A172 (cell line): ENCODE measurements around the gene GPR75. TPM values are rescaled to one million over a fixed set of nuclear protein-coding genes. Genes with fewer than 3 reads are reported as not detected.
"Not testable (repeated sequence)": the region's sequence is repeated elsewhere in the genome, so short reads cannot be mapped to it uniquely, and the experiment has no call there.

ENCODE experiments used
- DNase-seq: peaks from one replicate; pipeline ENCODE4 v3.0.0-alpha.2; 2015; ENCODE audit warnings: low spot score
- total RNA-seq: library from RNA; depleted of rRNA; stranded (reverse); fragments of >200 nt; shearing (Covaris generic); gene quantifications from 2 replicates; pipeline ENCODE4 v1.2.3, GENCODE V29; 2014

GPR75 gene
- total RNA-seq, 1 experiment from 2014 or later: 0.81 TPM

DNA sequence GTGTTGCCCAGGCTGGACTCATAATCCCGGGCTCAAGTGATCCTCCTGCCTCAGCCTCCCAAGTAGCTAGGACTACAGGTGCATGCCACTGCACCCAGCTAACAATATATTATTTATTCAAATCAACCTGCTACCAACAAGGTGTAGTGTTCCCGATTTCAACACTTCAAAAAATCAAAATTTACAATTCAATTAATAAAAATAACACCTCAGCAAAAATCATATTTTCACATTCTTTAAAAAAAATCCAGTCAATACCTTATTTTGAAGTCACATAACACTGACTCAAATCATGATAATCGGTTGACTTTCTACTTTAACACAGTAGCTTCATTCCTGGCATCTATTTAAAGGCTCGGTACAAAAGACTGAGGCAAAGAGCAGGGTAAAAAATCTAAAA, 7.2 kb downstream of the GPR75 start:
- DNase-seq: no peak

DNA sequence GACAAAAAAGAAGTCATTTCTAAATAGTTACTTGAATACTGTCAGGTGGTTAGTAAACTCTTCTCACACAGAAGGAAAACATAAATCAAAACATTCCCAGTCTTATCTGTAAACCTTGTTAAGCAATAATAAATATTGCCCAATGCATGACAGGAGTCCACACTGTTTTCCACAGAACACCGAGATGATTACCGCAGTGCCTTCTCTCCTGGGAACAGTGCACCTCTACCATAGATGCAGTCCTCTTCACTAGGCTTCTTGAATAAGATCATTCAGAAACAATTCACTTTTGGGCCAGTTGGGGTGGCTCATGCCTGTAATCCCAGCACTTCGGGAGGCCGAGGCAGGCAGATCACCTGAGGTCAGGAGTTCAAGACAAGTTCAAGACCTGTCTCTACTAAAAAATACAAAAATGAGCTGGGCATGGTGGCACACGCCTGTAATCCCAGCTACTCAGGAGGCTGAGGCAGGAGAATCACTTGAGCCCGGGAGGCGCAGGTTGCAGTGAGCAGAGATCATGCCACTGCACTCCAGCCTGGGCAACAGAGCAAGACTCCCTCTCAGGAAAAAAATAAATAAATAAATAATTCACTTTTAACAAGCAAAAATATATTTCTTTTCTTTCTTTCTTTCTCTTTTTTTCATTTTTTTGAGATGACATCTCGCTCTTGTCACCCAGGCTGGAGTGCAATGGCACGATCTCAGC, 8.6 kb downstream of the GPR75 start:
- DNase-seq: not testable (repeated sequence)

DNA sequence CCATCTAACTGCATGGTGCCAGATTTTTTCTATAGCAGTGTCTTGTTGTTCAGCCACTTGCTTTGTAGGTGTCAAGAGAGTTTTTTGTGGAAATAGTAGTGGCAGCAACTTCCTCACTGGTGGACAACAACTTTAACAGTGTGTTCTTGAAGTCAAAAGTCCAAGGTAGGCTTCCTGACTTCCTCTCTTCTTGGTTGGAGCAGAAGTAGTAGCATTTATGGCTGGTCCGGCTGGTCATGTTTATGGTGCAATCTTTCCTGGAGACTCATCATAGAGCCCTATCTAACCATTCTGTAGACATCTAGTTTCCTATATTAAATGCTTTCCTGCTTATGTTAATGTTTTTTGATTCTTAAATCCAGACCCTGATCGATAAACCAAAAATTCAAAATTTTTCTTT, 11.7 kb downstream of the GPR75 start:
- no peak for DNase-seq

DNA sequence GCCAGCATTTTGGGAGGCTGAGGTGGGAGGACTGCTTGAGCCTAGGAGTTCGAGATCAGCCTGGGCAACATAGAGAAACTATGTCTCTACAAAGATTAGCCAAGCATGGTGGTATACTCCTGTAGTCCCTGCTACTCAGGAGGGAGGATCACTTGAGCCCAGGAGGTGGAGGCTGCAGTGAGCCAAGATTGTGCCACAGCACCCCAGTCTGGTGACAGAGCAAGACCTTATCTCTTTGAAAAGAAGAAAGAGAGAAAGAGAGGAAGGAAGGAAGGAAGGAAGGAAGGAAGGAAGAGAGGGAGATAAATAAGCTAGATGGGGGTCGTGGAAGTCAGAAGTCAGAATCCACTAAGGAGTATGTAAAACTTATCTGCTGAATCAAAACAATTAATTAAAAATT, 16.2 kb downstream of the GPR75 start:
- no peak for DNase-seq

DNA sequence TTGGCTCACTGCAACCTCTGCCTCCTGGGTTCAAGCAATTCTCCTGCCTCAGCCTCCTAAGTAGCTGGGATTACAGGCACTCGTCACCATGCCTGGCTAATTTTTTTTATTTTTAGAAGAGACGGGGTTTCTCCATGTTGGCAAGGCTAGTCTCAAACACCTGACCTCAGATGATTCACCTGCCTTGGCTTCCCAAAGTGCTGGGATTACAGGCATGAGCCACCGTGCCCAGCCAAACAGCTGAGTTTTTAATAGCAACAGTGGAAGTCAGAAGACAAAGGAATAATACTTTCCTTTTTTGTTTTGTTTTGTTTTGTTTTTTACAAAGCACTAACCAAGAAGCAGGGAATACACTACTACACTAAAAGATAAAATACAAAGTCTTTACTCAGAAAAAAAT, 16.9 kb downstream of the GPR75 start:
- no peak for DNase-seq

DNA sequence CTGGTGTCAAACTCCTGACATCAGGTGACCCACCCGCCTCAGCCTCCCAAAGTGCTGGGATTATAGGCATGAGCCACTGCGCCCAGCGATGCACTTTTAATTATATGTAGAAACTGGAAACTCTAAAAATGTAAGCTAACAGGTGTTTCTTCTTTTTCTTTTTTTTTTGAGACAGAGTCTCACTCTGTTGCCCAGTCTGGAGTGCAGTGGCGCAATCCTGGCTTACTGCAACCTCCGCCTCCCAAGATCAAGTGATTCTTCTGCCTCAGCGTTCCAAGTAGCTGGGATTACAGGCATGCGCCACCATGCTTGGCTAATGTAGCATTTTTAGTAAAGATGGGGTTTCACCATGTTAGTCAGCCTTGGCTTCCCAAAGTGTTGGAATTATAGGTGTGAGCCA, 18.1 kb downstream of the GPR75 start:
- DNase-seq: not testable (repeated sequence)

DNA sequence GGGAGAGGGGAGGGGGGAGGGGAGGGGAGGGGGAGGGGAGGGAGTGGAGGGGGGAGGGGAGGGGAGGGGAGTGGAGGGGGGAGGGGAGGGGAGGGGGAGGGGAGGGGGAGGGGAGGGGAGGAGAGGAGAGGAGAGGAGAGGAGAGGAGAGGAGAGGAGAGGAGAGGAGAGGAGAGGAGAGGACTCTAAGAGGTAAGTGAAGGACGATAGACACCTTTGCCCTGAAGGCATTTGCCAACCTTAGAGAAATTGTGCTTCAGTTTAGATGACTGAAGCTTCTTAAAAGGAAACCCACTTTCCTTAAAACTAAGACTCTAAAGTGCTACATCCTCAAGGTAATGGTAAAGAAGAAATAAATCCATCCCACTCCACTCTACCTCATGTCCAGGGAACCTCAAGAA, 19.2 kb downstream of the GPR75 start:
- DNase-seq: no peak

DNA sequence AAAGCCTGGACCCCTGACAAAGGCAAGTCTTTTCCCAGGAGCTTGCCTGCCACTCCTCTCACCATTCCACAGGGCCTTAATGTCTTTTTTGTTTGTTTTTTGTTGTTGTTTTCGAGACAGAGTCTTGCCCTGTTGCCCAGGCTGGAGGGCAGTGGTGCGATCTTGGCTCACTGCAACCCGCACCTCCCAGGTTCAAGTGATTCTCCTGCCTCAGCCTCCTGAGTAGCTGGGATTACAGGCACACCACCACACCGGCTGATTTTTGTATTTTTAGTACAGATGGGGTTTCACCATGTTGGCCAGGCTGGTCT, 29.8 kb downstream of the GPR75 start:
- DNase-seq: not testable (repeated sequence)

DNA sequence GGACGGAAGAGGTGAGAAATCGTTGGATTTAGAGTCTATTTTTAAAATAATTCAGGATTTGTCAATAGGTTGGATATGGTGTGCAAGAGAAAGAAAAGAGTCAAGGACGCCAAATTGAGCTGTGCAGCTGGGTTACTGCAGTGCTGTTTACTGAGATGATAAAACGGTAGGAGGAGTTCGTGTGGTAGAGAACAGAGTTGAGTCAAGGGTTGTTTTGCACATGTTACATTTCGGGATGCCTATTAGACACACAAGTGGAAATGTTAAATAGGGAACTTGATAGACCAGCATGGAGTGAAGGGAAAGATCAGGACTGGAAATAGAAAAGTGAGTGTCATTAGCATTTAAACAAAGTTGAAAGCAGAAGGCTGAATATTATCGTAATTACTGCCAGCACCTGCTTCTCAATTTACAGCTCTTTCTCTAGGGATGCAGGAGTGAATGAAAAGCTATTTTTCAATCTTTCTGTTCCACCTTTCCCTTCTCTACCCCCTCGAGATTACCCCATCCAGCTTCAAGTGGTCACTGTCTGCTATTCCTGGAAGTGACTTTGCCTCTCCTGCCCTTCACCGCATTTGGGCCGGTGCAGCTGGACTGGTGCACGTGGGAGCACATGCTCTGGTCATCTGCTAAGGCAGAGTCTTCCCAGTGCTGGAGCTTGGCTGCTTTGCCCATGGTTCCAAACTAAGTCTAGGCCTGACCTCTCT, 30.3 kb downstream of the GPR75 start:
- DNase-seq: no peak

DNA sequence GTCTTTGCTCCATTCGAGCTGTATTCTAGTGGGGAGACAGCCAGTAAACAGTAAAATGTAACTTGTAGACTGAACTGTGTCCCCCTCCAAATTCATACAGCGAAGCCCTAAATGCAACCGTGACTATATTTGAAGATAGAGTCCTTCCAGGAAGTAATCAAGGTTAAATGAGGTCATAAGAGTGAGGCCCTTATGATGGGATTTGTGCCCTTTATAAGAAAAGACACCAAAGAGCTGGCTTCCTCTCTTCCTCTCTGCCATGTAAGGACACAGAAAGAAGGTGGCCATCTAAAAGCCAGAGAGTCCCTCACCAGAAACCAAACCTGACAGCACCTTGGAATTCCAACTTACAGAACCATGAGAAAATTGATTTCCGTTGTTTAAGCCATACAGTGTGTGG, 31.4 kb downstream of the GPR75 start:
- no peak for DNase-seq

DNA sequence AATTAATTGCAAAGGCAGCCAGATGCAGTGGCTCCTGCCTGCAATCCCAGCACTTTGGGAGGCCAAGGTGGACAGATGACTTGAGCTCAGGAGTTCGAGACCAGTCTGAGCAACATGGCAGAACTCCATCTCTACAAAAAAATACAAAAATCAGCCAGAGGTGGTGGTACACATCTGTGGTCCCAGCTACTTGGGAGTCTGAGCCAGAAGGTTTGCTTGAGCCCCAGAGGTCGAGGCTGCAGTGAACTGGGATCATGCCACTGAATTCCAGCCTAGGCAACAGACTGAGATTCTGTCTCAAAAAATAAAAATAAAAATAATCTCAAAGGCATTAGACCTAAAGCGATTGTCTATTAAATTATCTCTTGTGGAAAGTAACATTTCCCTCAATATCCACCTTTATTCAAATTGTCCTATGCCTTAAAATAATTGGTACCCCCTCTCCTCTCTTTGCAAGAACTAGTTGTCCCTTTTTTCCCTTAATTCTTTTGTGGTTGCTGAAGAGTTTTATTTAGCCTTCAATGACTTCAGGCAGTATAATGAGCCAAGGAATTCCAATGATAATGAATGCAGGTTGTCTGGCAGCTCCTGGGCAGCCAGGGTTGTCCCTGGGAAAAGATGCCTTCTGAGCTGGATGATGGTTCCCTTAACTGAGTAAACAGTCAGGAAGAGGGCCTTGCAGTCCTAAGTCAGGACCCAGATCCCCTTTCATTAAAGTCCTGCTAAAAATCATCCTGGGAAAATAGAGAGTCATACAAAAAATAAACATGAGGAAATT, 32.2 kb downstream of the GPR75 start:
- no peak for DNase-seq

DNA sequence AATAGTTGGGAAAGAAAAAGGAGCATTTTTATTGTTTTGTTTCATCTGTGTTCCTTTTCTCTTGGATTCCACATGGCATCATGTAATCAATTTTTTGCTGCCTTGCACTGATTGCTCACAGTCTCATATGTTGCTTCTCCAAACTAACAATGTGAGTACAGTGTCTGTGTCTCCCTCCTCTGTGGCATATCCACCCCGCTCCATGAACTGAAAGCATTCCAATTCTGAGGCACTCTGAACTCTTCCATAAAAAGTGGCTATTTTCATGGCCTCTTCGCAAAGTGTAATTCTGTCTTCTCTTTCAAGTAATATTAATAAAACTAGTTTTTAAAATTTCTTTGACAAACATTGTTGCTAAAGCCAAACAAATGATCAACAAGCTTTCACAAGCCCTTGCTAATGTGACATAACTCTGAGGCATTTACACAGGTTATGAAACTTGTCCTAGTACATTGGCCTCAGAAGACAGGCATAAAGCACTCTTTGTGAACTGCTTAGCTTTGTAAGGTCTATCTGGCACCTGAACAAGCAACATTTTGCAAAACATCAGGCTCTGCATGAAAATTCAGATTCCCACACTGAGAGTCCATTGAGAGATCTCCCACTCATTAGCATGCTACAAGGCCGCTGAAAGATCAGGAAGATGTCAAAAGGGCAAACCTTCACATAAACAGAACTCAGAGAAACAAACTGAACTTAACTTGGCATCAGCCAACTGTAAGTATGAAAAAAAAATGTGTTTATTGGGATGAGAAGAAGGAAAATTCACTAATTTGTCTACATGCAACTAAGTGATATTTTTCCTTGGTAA, 33.0 kb downstream of the GPR75 start:
- DNase-seq: no peak

DNA sequence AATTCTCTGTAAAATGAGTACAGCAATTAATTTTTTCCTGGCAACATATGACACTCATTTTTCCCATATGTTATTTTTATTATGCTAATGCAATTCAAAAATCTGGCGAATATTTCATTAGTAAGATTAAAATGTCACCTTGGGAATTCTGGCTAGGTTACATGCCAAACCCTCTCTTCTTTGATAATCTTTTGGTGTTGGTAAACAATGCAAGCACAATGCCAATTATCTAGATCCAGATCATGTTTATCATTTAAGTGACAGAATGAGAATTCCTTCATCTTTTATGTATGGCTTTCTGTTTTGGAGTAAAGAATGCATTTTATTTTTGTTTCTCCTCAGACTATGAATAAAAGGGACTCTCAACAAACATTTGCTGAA, 33.7 kb downstream of the GPR75 start:
- DNase-seq: no peak

DNA sequence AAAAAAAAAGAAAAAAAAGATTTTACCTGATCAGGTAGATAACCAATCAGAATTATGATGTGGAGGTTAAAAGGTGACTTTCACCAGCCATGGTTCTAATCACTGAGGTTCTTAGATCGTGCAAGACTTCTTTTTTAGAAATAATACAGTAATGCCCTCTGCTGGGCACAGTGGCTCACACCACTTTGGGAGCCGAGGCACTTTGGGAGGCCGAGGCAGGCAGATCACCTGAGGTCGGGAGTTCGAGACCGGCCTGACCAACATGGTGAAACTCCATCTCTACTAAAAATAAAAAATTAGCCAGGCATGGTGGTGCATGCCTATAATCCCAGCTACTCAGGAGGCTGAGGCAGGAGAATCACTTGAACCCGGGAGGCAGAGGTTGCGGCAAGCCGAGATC, 36.1 kb downstream of the GPR75 start:
- not testable (repeated sequence) for DNase-seq

DNA sequence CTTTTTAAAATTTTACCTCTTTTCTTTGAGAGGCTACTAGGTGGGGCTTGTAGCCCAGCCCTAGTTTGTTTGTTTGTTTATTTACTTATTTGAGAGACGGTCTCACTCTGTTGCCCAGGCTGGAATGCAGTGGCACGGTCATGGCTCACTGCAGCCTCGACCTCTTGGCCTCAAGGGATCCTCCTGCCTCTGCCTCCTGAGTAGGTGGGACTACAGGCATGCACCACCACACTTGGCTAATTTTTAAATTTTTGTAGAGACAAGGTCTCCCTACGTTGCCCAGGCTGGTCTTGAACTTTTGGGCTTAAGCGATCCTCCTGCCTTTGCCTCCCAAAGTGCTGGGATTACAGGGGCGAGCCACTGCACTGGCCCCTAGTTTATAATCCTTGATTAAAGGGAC, 38.0 kb downstream of the GPR75 start:
- no peak for DNase-seq

DNA sequence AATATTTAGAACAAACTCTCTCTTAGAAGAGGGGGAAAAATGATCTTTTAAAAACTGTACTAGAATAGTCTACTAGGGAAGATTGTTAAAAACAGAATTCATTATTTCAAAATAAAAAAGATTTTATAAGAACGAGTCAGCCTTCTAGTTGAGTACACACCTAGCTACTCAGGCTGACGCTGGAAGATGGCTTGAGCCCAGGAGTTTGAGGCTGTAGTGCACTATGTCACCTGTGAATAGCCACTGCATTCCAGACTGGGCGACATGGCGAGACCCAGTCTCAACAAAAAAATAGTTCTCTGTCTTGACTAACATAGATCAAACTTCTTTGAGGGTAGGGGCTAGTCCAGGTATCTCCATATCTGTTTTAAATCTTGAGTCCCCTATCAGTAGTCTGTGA, 39.1 kb downstream of the GPR75 start:
- DNase-seq: no peak

DNA sequence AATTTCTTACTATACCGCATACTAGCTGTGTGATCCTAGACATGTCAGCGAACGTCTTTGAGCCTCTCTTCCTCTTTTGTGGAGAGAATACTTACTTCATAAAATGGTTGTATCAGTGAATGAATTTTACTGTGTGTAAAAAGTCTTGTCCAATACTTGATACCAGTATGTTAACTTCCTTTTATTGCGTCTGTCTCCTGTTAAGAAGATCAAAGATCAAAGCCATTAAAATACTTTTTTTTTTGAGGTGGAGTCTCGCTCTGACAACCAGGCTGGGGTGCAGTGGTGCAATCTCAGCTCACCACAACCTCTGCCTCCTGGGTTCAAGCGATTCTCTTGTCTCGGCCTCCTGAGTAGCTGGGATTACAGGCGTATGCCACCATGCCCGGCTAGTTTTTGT, 39.7 kb downstream of the GPR75 start:
- DNase-seq: no peak

DNA sequence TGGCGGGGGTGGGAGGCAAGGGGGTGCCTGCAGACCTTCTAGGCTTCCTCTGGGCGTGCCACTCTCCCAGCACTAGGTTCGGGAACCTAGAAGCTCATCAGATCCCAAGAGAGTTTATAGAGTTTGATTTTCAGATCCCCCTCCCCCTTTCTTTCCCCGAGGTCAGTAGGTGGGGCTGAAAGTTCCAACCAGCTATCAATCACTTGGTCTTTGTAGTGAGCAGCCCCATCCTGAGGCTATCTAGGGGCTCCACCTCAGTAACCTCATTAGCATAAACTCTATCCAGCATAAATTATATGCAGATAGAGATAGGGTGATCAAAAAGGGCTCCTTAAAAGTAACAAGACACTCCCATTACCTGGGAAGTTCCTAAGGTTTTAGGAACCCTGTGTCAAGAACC, 40.1 kb downstream of the GPR75 start:
- no peak for DNase-seq

DNA sequence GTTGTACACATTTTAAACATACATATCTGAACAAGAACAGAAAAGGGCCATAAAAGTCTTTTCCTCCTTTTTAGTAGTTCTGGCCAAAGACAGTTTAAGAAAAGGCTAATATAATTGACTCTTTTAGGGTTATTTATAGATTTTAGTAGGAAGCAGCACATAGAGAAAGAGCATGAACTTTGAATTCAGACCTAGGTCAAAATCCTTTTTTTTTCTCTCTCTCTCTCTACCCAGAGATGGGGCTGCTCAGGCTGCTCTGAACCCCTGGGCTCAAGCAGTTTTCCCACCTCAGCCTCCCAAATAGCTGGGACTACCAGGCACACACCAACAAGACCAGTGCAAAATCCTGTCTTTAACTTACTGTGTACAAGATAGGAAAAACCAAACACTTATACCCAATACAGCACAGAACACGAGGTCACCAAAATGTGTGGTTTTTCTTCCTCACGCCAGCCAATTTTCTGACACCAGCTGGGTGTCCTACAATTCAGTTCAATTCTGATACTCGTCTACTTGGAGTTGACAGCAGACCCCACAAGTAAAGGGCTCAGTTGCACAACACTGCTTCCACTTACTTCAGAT, 40.8 kb downstream of the GPR75 start:
- DNase-seq: no peak

DNA sequence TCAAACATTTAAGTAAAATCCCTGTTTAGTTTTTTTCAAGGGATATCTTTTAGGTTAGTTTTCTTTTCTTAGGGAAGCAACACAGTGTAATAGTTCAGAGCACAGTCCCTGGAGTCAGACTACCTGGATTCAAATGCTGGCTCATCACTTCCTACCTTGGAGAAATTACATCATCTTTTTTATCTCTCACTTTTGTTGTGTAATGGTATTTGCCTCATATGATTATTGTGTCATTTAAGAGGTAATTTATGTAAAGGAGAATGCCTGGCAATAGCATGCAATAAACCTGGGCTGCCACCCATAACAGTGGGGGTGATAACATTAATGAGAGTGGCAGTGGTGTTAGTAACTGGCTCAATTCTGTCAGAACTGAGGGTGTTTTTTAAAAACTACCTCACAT, 46.6 kb downstream of the GPR75 start:
- DNase-seq: no peak

DNA sequence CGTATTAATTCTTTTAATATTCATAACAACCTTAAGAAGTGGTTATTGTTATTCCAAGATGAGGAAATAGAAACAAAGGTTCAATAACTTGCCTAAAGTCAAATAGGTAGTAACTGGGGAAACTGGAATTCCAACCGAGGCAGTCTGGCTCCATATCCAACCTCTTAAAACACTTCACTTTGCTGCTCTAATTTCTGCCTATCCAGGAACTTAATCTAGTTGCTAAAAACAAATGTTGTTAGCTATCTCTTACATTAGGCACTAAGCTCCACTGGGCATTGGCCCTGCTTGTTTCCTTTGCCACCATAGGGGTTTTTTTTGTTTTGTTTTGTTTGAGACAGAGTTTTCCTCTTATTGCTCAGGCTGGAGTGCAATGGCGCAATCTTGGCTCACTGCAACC, 48.2 kb downstream of the GPR75 start:
- no peak for DNase-seq
